ENCODE results near the gene CDHR1.

- TF ChIP-seq CTCF (conservative IDR thresholded peaks at IDR 0.05 in 1 of 2, IDR thresholded peaks at IDR 0.05 in 1 of 2; ENCODE audit: extremely low read depth in 1 of 2, insufficient read depth in 1 of 2, low read depth in 1 of 2, low read length in 2 of 2) (no peak), EZH2 (IDR thresholded peaks at IDR 0.05; ENCODE audit: borderline replicate concordance, low read length) (no peak)
Observed at GRCh38 chr10:84248794-84249193, 54.5 kb downstream of the CDHR1 start.
